Lung (tissue), 12 donors: ENCODE results near the gene DGCR2. TPM values are rescaled to one million over a fixed set of nuclear protein-coding genes. Genes with fewer than 3 reads are reported as not detected.
"Not testable (repeated sequence)": the region's sequence is repeated elsewhere in the genome, so short reads cannot be mapped to it uniquely, and the experiment has no call there.

Source experiments
- ATAC-seq: fragments of 200-7000 bp; cut with Tn5 transposase; one replicate; pipeline ENCODE4 v1.9.1; 2020; ENCODE audit warnings: moderate number of reproducible peaks; ENCODE audit not compliant: insufficient read depth, low FRiP score
- DNase-seq, 3 donors: peaks; one replicate each; pipeline ENCODE4 v3.0.0-alpha.2; 2013 to 2017
- H3K27ac ChIP-seq, 2 donors: one replicate each; pipeline ENCODE4 v1.5.1; 2013; ENCODE audit warnings: mild to moderate bottlenecking in 2 of 2, moderate library complexity in 2 of 2, control low read depth in 1 of 2, inconsistent platforms in 1 of 2, low read depth in 1 of 2, low read length in 1 of 2
- H3K27me3 ChIP-seq, 3 donors: one replicate each; pipeline ENCODE4 v1.5.1; 2013; ENCODE audit warnings: low read length in 2 of 3; ENCODE audit not compliant: control insufficient read depth in 3 of 3, insufficient read depth in 3 of 3
- H3K36me3 ChIP-seq, 4 donors: one replicate each; pipeline ENCODE4 v1.5.1; 2013; ENCODE audit warnings: low read length in 4 of 4, mild to moderate bottlenecking in 1 of 4, moderate library complexity in 1 of 4; ENCODE audit not compliant: control insufficient read depth in 4 of 4, insufficient read depth in 4 of 4
- H3K4me1 ChIP-seq, 5 donors: one replicate each; pipeline ENCODE4 v1.5.1; 2013; ENCODE audit warnings: low read length in 5 of 5, mild to moderate bottlenecking in 2 of 5, moderate library complexity in 1 of 5; ENCODE audit not compliant: control insufficient read depth in 5 of 5, insufficient read depth in 5 of 5
- H3K4me3 ChIP-seq: one replicate; pipeline ENCODE4 v1.5.1; 2013; ENCODE audit warnings: mild to moderate bottlenecking, control low read depth, moderate library complexity
- H3K9ac ChIP-seq, 2 donors: one replicate each; pipeline ENCODE4 v1.5.1; 2013; ENCODE audit warnings: low read length in 2 of 2, control low read depth in 1 of 2; ENCODE audit not compliant: insufficient read depth in 1 of 2
- H3K9me3 ChIP-seq, 4 donors: one replicate each; pipeline ENCODE4 v1.5.1; 2013; ENCODE audit warnings: low read length in 3 of 4, mild to moderate bottlenecking in 1 of 4, moderate library complexity in 1 of 4; ENCODE audit not compliant: control insufficient read depth in 4 of 4, insufficient read depth in 3 of 4
- CTCF ChIP-seq: IDR thresholded peaks from 2 replicates; pipeline ENCODE4 v1.5.1; 2012; ENCODE audit warnings: mild to moderate bottlenecking; ENCODE audit errors: control extremely low read depth, extremely low read depth
- WGBS, 2 donors: extraction: QIAGEN DNeasy Blood & Tissue Kit; methylation state at CpG; one replicate each; pipeline ENCODE4 v1.1.7; 2013; 5-methylcytosine and 5-hydroxymethylcytosine counted together
- polyA plus RNA-seq, 2 donors: library from polyadenylated mRNA; stranded (reverse); fragments of 200-250 nt; gene quantifications; one replicate each; pipeline ENCODE4 v1.2.1, GENCODE V29; 2013
- total RNA-seq, 2 donors: library from RNA; depleted of rRNA in 1 of 2; stranded (reverse); fragments of >200 nt in 1 of 2; gene quantifications; one replicate each; pipeline ENCODE4 v1.2.1, GENCODE V29; 2014 to 2021
- donor health status: control.
- donor health status: control.
- donor health status: Bipolar disorder and iron deficiency.
- donor health status: healthy.
- donor health status: DM: yes; HTN: yes; CAD: no.

The DGCR2 gene
- total and polyA plus RNA-seq, 4 donors = 40.4 to 77.4 (median 50.5) TPM

- no peak overlapping the region for H3K27ac ChIP-seq
- no peak overlapping the region for H3K4me3 ChIP-seq
- no peaks in the 10 kb centered on the region for H3K4me1 ChIP-seq
- peaks cover 0 to 3% (median 0%) of the 10 kb centered on the region in 3 donors for H3K27me3 ChIP-seq
- no peaks in the 10 kb centered on the region for H3K36me3 ChIP-seq
- H3K9ac ChIP-seq = no peak overlapping the region
- DNase-seq (no peak), ATAC-seq (no peak)
- WGBS, 2 donors = 84 to 86% methylated on average over 4 of the region's 4 CpGs
- TF ChIP-seq CTCF = no peak
- peaks cover 0 to 4% (median 0%) of the 10 kb centered on the region in 4 donors for H3K9me3 ChIP-seq
These were observed 117.7 kb downstream of the DGCR2 start for GRCh38 chr22:19004471-19004870.

- H3K27ac ChIP-seq = no peak overlapping the region
- no peak for ATAC-seq
- no peak overlapping the region for H3K9ac ChIP-seq
- TF ChIP-seq CTCF = no peak
- DNase-seq = no peak
- H3K36me3 ChIP-seq = no peaks in the 10 kb centered on the region
- H3K27me3 ChIP-seq = peaks cover 0 to 3% (median 0%) of the 10 kb centered on the region in 3 donors
- H3K4me3 ChIP-seq = no peak overlapping the region
- H3K9me3 ChIP-seq = peaks cover 0 to 4% (median 0%) of the 10 kb centered on the region in 4 donors
- H3K4me1 ChIP-seq = no peaks in the 10 kb centered on the region
These were observed 118.7 kb downstream of the DGCR2 start for GRCh38 chr22:19003508-19003907.

GRCh38 chr22:19002684-19003038 is 119.6 kb downstream of the DGCR2 start:
- no peak for TF ChIP-seq CTCF

GRCh38 chr22:19001204-19001603 is 121.0 kb downstream of the DGCR2 start:
- no peak overlapping the region for H3K9ac ChIP-seq
- no peak for TF ChIP-seq CTCF
- no peaks in the 10 kb centered on the region for H3K36me3 ChIP-seq
- 82 to 88% methylated on average over 2 of the region's 2 CpGs for WGBS, 2 donors
- no peak overlapping the region for H3K27ac ChIP-seq
- ATAC-seq = no peak
- peaks cover 0 to 4% (median 0%) of the 10 kb centered on the region in 4 donors for H3K9me3 ChIP-seq
- no peaks in the 10 kb centered on the region for H3K4me1 ChIP-seq
- H3K27me3 ChIP-seq = peaks cover 0 to 9% (median 3%) of the 10 kb centered on the region in 3 donors
- H3K4me3 ChIP-seq = no peak overlapping the region
- DNase-seq = no peak

More at GRCh38 chr22:19002684-19003038, 119.6 kb downstream of the DGCR2 start:
- 61 to 69% methylated on average over 5 of the region's 5 CpGs for WGBS, 2 donors
- peaks cover 0 to 5% (median 3%) of the 10 kb centered on the region in 3 donors for H3K27me3 ChIP-seq
- no peak overlapping the region for H3K27ac ChIP-seq
- peaks cover 0 to 4% (median 0%) of the 10 kb centered on the region in 4 donors for H3K9me3 ChIP-seq
- no peaks in the 10 kb centered on the region for H3K4me1 ChIP-seq
- no peak overlapping the region for H3K4me3 ChIP-seq
- ATAC-seq = no peak
- no peak for DNase-seq
- no peak overlapping the region for H3K9ac ChIP-seq
- H3K36me3 ChIP-seq = no peaks in the 10 kb centered on the region

GRCh38 chr22:19000106-19000505 is 122.1 kb downstream of the DGCR2 start:
- H3K36me3 ChIP-seq, H3K9me3 ChIP-seq, H3K27ac ChIP-seq, DNase-seq, H3K27me3 ChIP-seq, H3K9ac ChIP-seq, H3K4me3 ChIP-seq, ATAC-seq, H3K4me1 ChIP-seq: not testable (repeated sequence)
- 93% methylated on average over 2 of the region's 2 CpGs for WGBS, 2 donors
